A673 (cell line): Measurements from ENCODE around the gene RUFY2.

ENCODE experiments used
- EZH2 ChIP-seq: fragments of 200-600 bp; sonication (generic); IDR thresholded peaks from 2 replicates; pipeline ENCODE4 v1.6.1; 2017; ENCODE audit warnings: borderline replicate concordance, low read depth, mild to moderate bottlenecking, mixed read lengths, antibody characterized with exemption, low read length; ENCODE audit not compliant: poor library complexity, severe bottlenecking
- TF ChIP-seq, protein P1 (sequence below): fragments of 300-800, 200-600 bp; sonication (generic); conservative IDR thresholded peaks from 2 replicates; pipeline ENCODE4 v1.5.1; 2017; ENCODE audit warnings: low read depth, mild to moderate bottlenecking, antibody characterized with exemption, low read length, moderate library complexity, mixed read lengths

- TF ChIP-seq, protein P1, sequence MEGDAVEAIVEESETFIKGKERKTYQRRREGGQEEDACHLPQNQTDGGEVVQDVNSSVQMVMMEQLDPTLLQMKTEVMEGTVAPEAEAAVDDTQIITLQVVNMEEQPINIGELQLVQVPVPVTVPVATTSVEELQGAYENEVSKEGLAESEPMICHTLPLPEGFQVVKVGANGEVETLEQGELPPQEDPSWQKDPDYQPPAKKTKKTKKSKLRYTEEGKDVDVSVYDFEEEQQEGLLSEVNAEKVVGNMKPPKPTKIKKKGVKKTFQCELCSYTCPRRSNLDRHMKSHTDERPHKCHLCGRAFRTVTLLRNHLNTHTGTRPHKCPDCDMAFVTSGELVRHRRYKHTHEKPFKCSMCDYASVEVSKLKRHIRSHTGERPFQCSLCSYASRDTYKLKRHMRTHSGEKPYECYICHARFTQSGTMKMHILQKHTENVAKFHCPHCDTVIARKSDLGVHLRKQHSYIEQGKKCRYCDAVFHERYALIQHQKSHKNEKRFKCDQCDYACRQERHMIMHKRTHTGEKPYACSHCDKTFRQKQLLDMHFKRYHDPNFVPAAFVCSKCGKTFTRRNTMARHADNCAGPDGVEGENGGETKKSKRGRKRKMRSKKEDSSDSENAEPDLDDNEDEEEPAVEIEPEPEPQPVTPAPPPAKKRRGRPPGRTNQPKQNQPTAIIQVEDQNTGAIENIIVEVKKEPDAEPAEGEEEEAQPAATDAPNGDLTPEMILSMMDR: no peak
- TF ChIP-seq EZH2: no peak
Observed at GRCh38 chr10:68318331-68319059, 88.6 kb downstream of the RUFY2 start.
